HEK293T (cell line): Measurements from ENCODE around the gene FLT4.

Source experiments
- NFRKB ChIP-seq: fragments of 450-650 bp; IDR thresholded peaks from 2 replicates; pipeline ENCODE4 v1.6.1; 2016; ENCODE audit warnings: mild to moderate bottlenecking, moderate library complexity
- TARDBP ChIP-seq: fragments of 450-650 bp; IDR thresholded peaks from 2 replicates; pipeline ENCODE4 v1.6.1; 2016

DNA sequence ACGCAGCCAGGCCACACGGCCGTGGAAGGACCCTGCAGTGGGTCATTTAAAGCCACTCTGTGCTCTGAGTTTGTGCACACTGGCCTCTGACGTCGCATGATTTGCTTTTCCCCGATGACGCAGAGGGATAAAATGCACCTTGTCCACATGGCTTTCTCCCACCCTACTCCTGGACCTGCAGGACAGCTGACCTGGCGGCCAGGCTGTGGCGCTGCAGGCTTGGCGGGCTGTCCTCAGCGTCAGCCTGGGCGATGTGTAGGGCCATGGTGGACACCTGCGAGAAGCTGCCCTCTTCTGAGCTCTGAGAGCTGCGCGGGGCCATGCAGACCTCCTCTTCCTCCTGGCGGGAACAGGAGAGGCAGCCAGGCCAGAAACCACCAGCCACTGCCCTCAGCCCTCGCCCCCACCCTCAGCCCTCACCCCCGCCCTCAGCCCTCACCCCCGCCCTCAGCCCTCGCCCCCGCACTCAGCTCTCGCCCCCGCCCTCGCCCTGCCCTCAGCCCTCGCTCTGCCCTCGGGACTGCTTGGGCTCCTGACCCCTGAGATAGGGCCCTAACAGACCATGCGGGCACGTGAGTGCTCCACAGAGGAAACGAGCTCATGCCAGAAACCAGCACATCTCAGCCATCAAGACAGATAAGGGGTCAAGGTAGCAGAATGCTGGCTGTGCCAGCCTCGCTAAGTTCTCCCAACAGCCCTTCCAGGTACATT, 38.1 kb downstream of the FLT4 start:
- TF ChIP-seq NFRKB (no peak), TARDBP (no peak)
